Endothelial cell of umbilical vein (primary cell): Measurements from ENCODE around the gene HIC2. TPM values are rescaled to one million over a fixed set of nuclear protein-coding genes. Genes with fewer than 3 reads are reported as not detected.
"Not testable (repeated sequence)": the region's sequence is repeated elsewhere in the genome, so short reads cannot be mapped to it uniquely, and the experiment has no call there.

Experiments used
- BruUV-seq: library from RNA; stranded (reverse); fragments of 400-500 nt; replicated peaks from 2 replicates; lab custom pipeline; 2021; lab: Mats Ljungman, UMichigan
- CTCF ChIA-PET: fragments of 300-600, 350-600 bp; sonication (Branson Sonifier 250); formaldehyde crosslinking; loops from one replicate; lab custom pipeline; 2021; ENCODE audit warnings: antibody characterized with exemption, inconsistent platforms; lab: Charles Lee
- POLR2A ChIA-PET: fragments of 300-600, 350-600 bp; sonication (Branson Sonifier 250); formaldehyde crosslinking; loops from one replicate; lab custom pipeline; 2021; ENCODE audit warnings: antibody characterized with exemption, inconsistent platforms; lab: Charles Lee
- DNase-seq: peaks from one replicate; pipeline ENCODE4 v3.0.0-alpha.2; 2011; ENCODE audit warnings: low read depth, low spot score
- FAIRE-seq: peaks from 2 replicates; lab custom pipeline; 2011; peaks lifted over from hg19 to GRCh38; lab: Jason Lieb, UNC
- H2AFZ ChIP-seq: 2 replicates; pipeline ENCODE4 v1.6.0; 2012; ENCODE audit warnings: low read depth, low read length, control low read depth, inconsistent platforms
- H3K27ac ChIP-seq: 2 replicates; pipeline ENCODE4 v1.5.1; 2011; ENCODE audit warnings: low read depth, mild to moderate bottlenecking, control low read depth, low read length, moderate library complexity; ENCODE audit not compliant: insufficient read depth
- H3K27me3 ChIP-seq, 2 experiments: 2 replicates each; pipeline versions ENCODE4 v1.6.0 to v1.6.1; 2011; ENCODE audit warnings: low read length in 2 of 2, mixed read lengths in 1 of 2; ENCODE audit not compliant: control insufficient read depth in 2 of 2, insufficient read depth in 2 of 2
- H3K36me3 ChIP-seq, 2 experiments: 2 replicates in 1 of 2; 3 replicates in 1 of 2; pipeline ENCODE4 v1.5.1; 2011; ENCODE audit warnings: low read length in 2 of 2, mild to moderate bottlenecking in 1 of 2, moderate library complexity in 1 of 2; ENCODE audit not compliant: control insufficient read depth in 2 of 2, insufficient read depth in 2 of 2; ENCODE audit errors: extremely low read depth in 1 of 2
- H3K4me1 ChIP-seq: 3 replicates; pipeline ENCODE4 v1.5.1; 2011; ENCODE audit warnings: mild to moderate bottlenecking, low read length; ENCODE audit not compliant: control insufficient read depth, insufficient read depth; ENCODE audit errors: extremely low read depth
- H3K4me2 ChIP-seq: 2 replicates; pipeline ENCODE4 v1.6.1; 2011; ENCODE audit warnings: low read length, control low read depth, mixed read lengths; ENCODE audit not compliant: insufficient read depth
- H3K4me3 ChIP-seq, 3 experiments: fragments of 200-600 bp in 1 of 3; sonication (generic), shearing (Covaris generic) in 1 of 3; replicated peaks in 1 of 3; 2 replicates each; pipeline ENCODE4 v1.5.1; 2011 to 2016; ENCODE audit warnings: control low read depth in 3 of 3, low read length in 3 of 3, mild to moderate bottlenecking in 2 of 3, inconsistent platforms in 1 of 3, low read depth in 1 of 3, moderate library complexity in 1 of 3; ENCODE audit not compliant: insufficient read depth in 1 of 3
- H3K79me2 ChIP-seq: 2 replicates; pipeline ENCODE4 v1.6.0; 2012; ENCODE audit warnings: low read length, inconsistent platforms; ENCODE audit not compliant: control insufficient read depth, insufficient read depth
- H3K9ac ChIP-seq: replicated peaks from 2 replicates; pipeline ENCODE3; 2011; ENCODE audit warnings: low read length, control low read depth; ENCODE audit not compliant: insufficient read depth; ENCODE audit errors: extremely low read depth
- H3K9me1 ChIP-seq: replicated peaks from 3 replicates; pipeline ENCODE4 v1.6.0; 2011; ENCODE audit warnings: mild to moderate bottlenecking, low read length; ENCODE audit not compliant: control insufficient read depth, insufficient read depth; ENCODE audit errors: extremely low read depth
- H3K9me3 ChIP-seq: replicated peaks from 2 replicates; pipeline ENCODE4 v1.5.1; 2012; ENCODE audit warnings: low read length, inconsistent platforms; ENCODE audit not compliant: control insufficient read depth, insufficient read depth
- H4K20me1 ChIP-seq: replicated peaks from 2 replicates; pipeline ENCODE3; 2011; ENCODE audit warnings: mild to moderate bottlenecking, low read length; ENCODE audit not compliant: control insufficient read depth, insufficient read depth; ENCODE audit errors: extremely low read depth
- dilution Hi-C: fragments of 300-500 bp; cut with MboI; formaldehyde crosslinking; loops from one replicate; pipeline ENCODE4 v1.15.0; 2019; ENCODE audit warnings: low sequenced_read_pairs; ENCODE audit not compliant: extremely low pct_ligation_motif_present
- intact Hi-C: fragments of 100-400 bp; cut with micrococcal nuclease; formaldehyde crosslinking; loops from one replicate; pipeline ENCODE4 v1.10.0; 2022
- polyA plus RNA-seq, 4 experiments: library from polyadenylated mRNA; depleted of rRNA in 3 of 4; stranded (reverse) in 3 of 4; unstranded in 1 of 4; fragments of >200 nt; gene quantifications; 2 replicates each; pipeline versions ENCODE4 v1.2.1 to v1.2.3, GENCODE V29; 2011 to 2012; ENCODE audit warnings: missing spikeins in 1 of 4
- total RNA-seq: library from RNA; stranded (reverse); gene quantifications from 2 replicates; pipeline ENCODE4 v1.2.3, GENCODE V29; 2021

The HIC2 gene
- total and polyA plus RNA-seq, 2 donors (not counting 3 experiments of a cell fraction or from before 2014, with no cell fraction given): 1.9 to 4.9 TPM

GRCh38 chr22:21441170-21441569 is 24.0 kb downstream of the HIC2 start:
- H2AFZ ChIP-seq, H3K4me3 ChIP-seq, H3K4me1 ChIP-seq, dilution Hi-C loops, H3K79me2 ChIP-seq, DNase-seq, H3K27ac ChIP-seq, H3K27me3 ChIP-seq, POLR2A ChIA-PET, FAIRE-seq, intact Hi-C loops, H3K36me3 ChIP-seq, CTCF ChIA-PET, H3K9ac ChIP-seq, H3K9me3 ChIP-seq, BruUV-seq, H3K4me2 ChIP-seq, H4K20me1 ChIP-seq, H3K9me1 ChIP-seq: not testable (repeated sequence)

GRCh38 chr22:21442123-21442522 is 25.0 kb downstream of the HIC2 start:
- H3K27me3 ChIP-seq, H3K9me3 ChIP-seq, POLR2A ChIA-PET, H3K4me2 ChIP-seq, H3K36me3 ChIP-seq, CTCF ChIA-PET, H4K20me1 ChIP-seq, H3K27ac ChIP-seq, H3K79me2 ChIP-seq, DNase-seq, BruUV-seq, H3K9me1 ChIP-seq, dilution Hi-C loops, H3K4me1 ChIP-seq, intact Hi-C loops, H3K4me3 ChIP-seq, H2AFZ ChIP-seq, FAIRE-seq, H3K9ac ChIP-seq: not testable (repeated sequence)

- BruUV-seq, intact Hi-C loops, H3K79me2 ChIP-seq, H3K9me3 ChIP-seq, CTCF ChIA-PET, H2AFZ ChIP-seq, H3K4me2 ChIP-seq, H3K4me3 ChIP-seq, H3K9ac ChIP-seq, FAIRE-seq, H3K27ac ChIP-seq, dilution Hi-C loops, POLR2A ChIA-PET, H3K4me1 ChIP-seq, H4K20me1 ChIP-seq, H3K36me3 ChIP-seq, H3K27me3 ChIP-seq, DNase-seq, H3K9me1 ChIP-seq: not testable (repeated sequence)
Measured at GRCh38 chr22:21442646-21443045, 25.5 kb downstream of the HIC2 start.
